Nephron (organoid): Measurements from ENCODE around the gene BCAR3.

ENCODE experiments used
- H3K27ac Mint-ChIP-seq, 3 experiments: 2 replicates each; pipeline ENCODE4 v1.8.0; 2020; ENCODE audit warnings: mixed read lengths in 3 of 3, mild to moderate bottlenecking in 2 of 3, moderate library complexity in 1 of 3
- H3K27me3 Mint-ChIP-seq: 2 replicates; pipeline ENCODE4 v1.8.0; 2021; ENCODE audit warnings: low read depth, mild to moderate bottlenecking, moderate library complexity, mixed read lengths
- H3K36me3 Mint-ChIP-seq: 2 replicates; pipeline ENCODE4 v1.8.0; 2020; ENCODE audit warnings: low read depth, mixed read lengths
- H3K4me1 Mint-ChIP-seq: 2 replicates; pipeline ENCODE4 v1.8.0; 2020; ENCODE audit warnings: mixed read lengths
- H3K4me3 Mint-ChIP-seq, 3 experiments: 2 replicates each; pipeline ENCODE4 v1.8.0; 2020; ENCODE audit warnings: mild to moderate bottlenecking in 3 of 3, mixed read lengths in 3 of 3, moderate library complexity in 2 of 3
- H3K9me3 Mint-ChIP-seq: 2 replicates; pipeline ENCODE4 v1.8.0; 2020; ENCODE audit warnings: mixed read lengths
- TF ChIP-seq, protein P1 (sequence below), 3 experiments: fragments of 200-600 bp; sonication (generic); IDR thresholded peaks; one replicate each; pipeline ENCODE4 v1.5.0; 2021; ENCODE audit warnings: antibody characterized with exemption in 3 of 3; ENCODE audit not compliant: unreplicated experiment in 3 of 3

The BCAR3 gene

DNA sequence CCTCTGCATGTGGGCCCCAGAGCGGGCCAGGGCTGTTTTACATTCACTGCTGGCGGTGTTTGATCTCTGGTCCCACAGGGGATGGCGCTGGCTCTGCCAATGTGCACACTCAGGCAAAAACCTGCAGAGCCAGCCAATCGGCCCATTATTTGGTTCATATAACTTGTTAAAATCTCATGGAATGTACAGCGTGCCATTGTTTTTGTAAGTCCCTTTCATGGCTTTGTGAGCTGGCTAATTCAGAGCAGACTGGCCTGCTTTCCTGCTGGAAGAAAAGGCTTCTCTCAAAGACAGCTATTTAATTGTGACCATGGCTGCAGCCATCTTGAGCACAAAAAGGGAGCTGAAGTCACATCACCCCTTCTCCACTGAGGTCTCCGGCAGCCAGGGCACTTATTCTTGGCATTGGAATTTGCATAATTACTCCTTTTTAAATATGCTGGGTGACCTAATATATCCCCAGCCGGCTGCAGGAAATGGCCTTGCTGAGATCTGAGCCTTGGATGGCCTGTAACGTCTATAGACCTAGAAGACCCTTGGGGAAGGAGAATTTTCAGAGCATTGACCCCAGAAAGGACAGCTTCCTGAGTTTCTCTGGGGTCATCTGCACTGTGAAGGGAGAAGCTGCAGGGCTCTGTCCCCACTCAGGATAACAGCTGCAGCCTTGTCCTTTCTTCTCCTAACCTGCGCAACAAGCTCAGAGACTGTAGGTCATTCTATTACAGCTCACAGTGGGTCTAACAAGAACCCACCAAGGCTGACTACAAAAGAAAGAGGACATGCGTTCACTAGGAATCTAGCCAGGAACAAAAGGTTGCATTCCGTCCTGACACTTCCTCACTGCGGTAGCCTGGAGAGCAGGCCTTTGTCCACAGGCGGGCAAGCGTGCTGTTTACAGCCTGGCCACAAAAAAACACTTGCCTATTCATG, 45.8 kb downstream of the BCAR3 start:
- Mint-ChIP-seq H3K4me3 (no peak overlapping the region), H3K27me3 (peaks cover 3% of the 10 kb centered on the region), H3K27ac (peak overlapping the region in 2 of 3 experiments; percentile 20 to 35), H3K4me1 (no peaks in the 10 kb centered on the region), H3K9me3 (peaks cover 2% of the 10 kb centered on the region), H3K36me3 (peaks cover 28% of the 10 kb centered on the region)
- TF ChIP-seq, protein P1, sequence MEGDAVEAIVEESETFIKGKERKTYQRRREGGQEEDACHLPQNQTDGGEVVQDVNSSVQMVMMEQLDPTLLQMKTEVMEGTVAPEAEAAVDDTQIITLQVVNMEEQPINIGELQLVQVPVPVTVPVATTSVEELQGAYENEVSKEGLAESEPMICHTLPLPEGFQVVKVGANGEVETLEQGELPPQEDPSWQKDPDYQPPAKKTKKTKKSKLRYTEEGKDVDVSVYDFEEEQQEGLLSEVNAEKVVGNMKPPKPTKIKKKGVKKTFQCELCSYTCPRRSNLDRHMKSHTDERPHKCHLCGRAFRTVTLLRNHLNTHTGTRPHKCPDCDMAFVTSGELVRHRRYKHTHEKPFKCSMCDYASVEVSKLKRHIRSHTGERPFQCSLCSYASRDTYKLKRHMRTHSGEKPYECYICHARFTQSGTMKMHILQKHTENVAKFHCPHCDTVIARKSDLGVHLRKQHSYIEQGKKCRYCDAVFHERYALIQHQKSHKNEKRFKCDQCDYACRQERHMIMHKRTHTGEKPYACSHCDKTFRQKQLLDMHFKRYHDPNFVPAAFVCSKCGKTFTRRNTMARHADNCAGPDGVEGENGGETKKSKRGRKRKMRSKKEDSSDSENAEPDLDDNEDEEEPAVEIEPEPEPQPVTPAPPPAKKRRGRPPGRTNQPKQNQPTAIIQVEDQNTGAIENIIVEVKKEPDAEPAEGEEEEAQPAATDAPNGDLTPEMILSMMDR (IDR thresholded peaks at IDR 0.05; ENCODE audit: unreplicated experiment in 3 of 3) = no peak

DNA sequence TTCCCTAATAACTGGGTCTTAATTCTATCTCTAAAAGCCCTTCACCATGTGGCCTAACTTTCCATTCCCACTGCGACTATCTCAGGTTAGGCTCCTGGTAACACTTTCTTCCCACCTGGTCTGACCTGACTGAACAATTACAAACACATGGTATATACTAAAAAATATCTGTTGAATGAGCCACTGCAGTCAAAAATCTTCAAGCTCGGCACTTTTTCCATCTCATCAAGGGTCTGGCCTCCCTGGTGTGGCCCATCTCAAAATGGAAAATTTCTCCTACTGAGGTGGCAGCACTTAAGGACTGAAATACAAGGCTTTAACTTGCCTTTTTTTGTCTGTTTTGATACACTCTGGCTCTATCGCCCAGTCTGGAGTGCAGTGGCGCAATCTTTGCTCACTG, 48.3 kb downstream of the BCAR3 start:
- TF ChIP-seq, protein P1 (IDR thresholded peaks at IDR 0.05; ENCODE audit: unreplicated experiment in 3 of 3) = no peak
- H3K27me3 Mint-ChIP-seq = peaks cover 3% of the 10 kb centered on the region

DNA sequence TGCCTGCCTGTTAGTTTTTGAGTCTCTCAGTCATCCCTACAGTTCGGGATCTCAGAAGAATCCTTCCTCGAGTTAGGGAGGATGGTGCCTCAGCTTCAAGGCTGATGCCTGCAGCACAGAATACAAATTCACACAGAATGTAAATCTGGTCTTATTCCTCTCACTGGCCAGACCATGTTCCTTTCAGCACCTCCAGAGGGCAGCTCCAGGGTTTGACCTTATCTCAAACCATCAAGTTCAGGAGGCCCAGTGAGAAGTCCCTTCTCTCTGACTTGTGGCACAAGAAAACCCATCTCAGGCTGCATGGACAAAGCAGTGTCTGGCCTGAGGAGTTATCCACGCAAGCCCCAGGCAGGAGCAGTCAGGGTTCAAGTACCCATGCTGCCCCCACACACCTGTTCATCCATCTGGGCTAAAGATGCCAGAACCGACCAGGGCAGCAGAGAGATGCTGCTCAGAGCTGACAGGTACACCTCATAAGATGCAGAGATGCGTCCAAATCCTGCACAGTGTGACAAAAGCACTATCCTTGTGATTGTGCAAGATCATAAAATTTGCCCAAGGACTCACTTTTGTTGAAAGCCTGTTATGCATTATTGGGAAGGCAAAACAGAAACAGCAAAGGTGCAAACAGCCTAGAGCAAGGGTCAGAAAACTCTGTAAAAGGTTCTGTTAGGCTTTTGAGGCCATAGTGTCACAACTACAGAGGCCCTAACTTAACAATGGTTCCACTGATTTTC, 49.8 kb downstream of the BCAR3 start:
- Mint-ChIP-seq H3K4me1 (peaks cover 15% of the 10 kb centered on the region), H3K27ac (no peak overlapping the region), H3K9me3 (peaks cover 2% of the 10 kb centered on the region), H3K27me3 (peaks cover 3% of the 10 kb centered on the region), H3K36me3 (peaks cover 13% of the 10 kb centered on the region), H3K4me3 (no peak overlapping the region)
- TF ChIP-seq, protein P1 (IDR thresholded peaks at IDR 0.05; ENCODE audit: unreplicated experiment in 3 of 3) = peak in 1 of 3 experiments; percentile 11

More for the DNA sequence above, 48.3 kb downstream of the BCAR3 start:
- peaks cover 12% of the 10 kb centered on the region for H3K4me1 Mint-ChIP-seq
- peaks cover 19% of the 10 kb centered on the region for H3K36me3 Mint-ChIP-seq
- H3K9me3 Mint-ChIP-seq = peaks cover 2% of the 10 kb centered on the region
- no peak overlapping the region for H3K27ac Mint-ChIP-seq
- H3K4me3 Mint-ChIP-seq = no peak overlapping the region

DNA sequence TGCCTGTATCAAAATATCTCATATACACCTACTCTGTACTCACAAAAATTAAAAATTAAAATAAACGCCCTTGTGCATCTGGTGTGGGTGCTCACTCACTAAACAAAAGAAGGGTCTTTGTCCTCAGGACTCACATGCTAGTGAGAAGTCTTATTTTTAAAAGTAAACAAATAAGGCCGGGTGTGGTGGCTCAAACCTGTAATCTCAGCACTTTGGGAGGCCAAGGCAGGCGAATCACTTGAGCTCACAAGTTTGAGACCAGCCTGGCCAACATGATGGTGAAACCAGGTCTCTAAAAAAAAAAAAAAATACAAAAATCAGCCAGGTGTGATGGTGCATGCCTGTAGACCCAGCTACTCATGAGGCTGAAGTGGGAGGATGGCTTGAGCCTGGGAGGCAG, 51.5 kb downstream of the BCAR3 start:
- no peak overlapping the region for H3K27ac Mint-ChIP-seq
- H3K4me1 Mint-ChIP-seq = peaks cover 24% of the 10 kb centered on the region
- peaks cover 4% of the 10 kb centered on the region for H3K36me3 Mint-ChIP-seq
- no peak overlapping the region for H3K4me3 Mint-ChIP-seq
- H3K9me3 Mint-ChIP-seq = peaks cover 2% of the 10 kb centered on the region
- peaks cover 3% of the 10 kb centered on the region for H3K27me3 Mint-ChIP-seq
- TF ChIP-seq, protein P1 (IDR thresholded peaks at IDR 0.05; ENCODE audit: unreplicated experiment in 3 of 3) = no peak

DNA sequence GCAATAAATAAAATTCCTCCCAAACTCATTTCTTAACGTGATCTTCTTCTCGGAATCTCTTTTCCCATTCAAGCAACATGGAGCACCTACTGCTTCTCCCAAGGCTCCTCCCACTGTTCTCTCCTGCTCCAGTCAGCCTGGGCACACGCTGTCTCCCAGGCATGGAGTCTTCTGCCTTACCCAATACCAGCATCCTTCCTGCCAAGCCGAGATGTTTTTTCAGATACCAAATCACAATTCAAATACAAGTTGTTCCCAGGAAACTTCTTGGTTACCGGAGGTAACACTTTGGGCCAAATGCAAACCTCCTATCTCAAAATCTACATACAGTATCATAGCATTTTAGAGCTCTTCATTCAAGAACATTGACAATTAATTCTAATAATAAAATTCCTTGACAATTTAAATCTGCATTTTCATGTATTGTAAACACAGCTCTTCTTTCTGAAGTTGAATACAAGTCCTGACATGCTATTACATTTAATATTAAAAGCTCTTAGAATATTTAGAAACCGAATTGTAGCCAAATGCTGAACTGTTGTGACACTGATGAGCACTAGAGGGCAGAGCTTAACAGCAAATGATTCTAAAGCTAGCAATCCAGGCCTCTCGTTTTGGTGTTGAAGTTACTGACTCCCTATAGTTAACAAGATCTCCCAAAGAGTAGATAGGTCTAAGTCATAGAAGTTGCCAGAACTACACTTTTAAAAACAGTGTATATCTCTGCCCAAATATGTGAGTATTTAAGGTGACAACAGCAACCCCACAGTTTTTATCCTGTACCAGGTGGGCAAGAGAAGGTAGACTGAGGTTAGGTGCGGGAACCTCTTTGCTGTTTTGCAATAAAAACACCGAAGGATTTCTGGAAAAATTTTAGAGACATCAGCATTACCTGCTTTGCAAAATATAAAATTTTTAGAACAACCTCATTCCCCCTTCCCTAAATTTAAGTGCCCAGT, 52.3 kb downstream of the BCAR3 start:
- H3K4me1 Mint-ChIP-seq = peaks cover 24% of the 10 kb centered on the region
- H3K27ac Mint-ChIP-seq = peak overlapping the region in 1 of 3 experiments; percentile 59
- TF ChIP-seq, protein P1 (IDR thresholded peaks at IDR 0.05; ENCODE audit: unreplicated experiment in 3 of 3) = peak; percentile 80 to 93 (median 81)
- peaks cover 4% of the 10 kb centered on the region for H3K36me3 Mint-ChIP-seq
- H3K9me3 Mint-ChIP-seq = peaks cover 2% of the 10 kb centered on the region
- H3K27me3 Mint-ChIP-seq = peaks cover 3% of the 10 kb centered on the region
- no peak overlapping the region for H3K4me3 Mint-ChIP-seq
